OCI-LY7 (cell line): Measurements from ENCODE around the gene RBM48.

Experiments used
- EZH2phosphoT487 ChIP-seq: fragments of 200-600 bp; sonication (generic); IDR thresholded peaks from 2 replicates; pipeline ENCODE4 v1.6.1; 2018; ENCODE audit warnings: low read depth, borderline replicate concordance, mild to moderate bottlenecking, mixed run types, antibody characterized with exemption, low read length, moderate library complexity, mixed read lengths
- TF ChIP-seq, protein P1 (sequence below): fragments of 200-600 bp; sonication (generic); conservative IDR thresholded peaks from 2 replicates; pipeline ENCODE4 v1.5.1; 2014; ENCODE audit warnings: mild to moderate bottlenecking, antibody characterized with exemption, low read length, moderate library complexity, mixed read lengths

DNA sequence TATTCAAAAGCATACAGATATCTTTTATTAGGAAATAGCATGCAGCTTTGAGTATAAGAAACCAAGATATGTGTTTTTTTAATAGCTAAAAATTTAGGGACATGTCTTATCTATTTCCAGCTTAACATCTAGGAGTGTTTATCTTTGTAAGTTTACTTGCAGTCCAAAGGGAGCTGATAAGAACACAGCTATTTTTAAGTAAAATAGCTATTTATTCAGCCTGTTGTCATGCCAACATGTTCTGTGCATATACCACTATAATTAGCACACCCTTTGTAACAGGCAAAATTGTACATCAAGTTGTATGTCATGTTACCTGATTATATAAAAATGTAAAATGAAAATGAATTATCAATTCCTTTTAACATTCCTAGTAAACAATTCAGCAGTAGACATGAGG lies 32.0 kb downstream of the RBM48 start:
- TF ChIP-seq, protein P1, sequence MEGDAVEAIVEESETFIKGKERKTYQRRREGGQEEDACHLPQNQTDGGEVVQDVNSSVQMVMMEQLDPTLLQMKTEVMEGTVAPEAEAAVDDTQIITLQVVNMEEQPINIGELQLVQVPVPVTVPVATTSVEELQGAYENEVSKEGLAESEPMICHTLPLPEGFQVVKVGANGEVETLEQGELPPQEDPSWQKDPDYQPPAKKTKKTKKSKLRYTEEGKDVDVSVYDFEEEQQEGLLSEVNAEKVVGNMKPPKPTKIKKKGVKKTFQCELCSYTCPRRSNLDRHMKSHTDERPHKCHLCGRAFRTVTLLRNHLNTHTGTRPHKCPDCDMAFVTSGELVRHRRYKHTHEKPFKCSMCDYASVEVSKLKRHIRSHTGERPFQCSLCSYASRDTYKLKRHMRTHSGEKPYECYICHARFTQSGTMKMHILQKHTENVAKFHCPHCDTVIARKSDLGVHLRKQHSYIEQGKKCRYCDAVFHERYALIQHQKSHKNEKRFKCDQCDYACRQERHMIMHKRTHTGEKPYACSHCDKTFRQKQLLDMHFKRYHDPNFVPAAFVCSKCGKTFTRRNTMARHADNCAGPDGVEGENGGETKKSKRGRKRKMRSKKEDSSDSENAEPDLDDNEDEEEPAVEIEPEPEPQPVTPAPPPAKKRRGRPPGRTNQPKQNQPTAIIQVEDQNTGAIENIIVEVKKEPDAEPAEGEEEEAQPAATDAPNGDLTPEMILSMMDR = no peak
- TF ChIP-seq EZH2phosphoT487 = no peak
